Astrocyte (in vitro differentiated cells and primary cell): ENCODE measurements around the gene SPOCK2.

Experiments
- EZH2 ChIP-seq: IDR thresholded peaks from 2 replicates; pipeline ENCODE4 v1.6.1; 2012; ENCODE audit warnings: mild to moderate bottlenecking, low read length, inconsistent platforms; ENCODE audit not compliant: insufficient read depth
- TF ChIP-seq, protein P1 (sequence below): IDR thresholded peaks from 2 replicates; pipeline ENCODE4 v1.5.1; 2011; ENCODE audit warnings: low read depth, mild to moderate bottlenecking, inconsistent platforms, low read length, moderate library complexity; ENCODE audit not compliant: insufficient read depth

DNA sequence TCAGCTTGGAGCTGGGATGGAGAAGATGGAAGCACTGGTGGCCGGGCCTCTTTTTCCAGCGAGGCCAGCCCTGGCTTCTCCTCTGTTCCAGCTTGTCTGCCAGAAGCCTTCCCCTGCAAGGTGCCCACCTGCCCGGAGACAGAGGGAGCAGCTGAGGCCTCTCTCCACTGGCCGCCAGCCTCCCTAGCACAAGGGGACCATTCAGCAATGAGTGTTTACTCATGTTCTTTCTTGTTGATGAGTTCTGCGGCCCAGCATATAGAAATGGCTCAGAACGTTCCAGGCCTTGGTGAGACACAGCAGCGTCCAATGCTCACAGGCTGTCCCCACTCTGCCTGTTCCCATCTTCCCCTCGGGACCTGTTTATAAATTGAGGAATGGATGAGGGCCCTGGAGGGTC, 76.9 kb downstream of the SPOCK2 start:
- TF ChIP-seq EZH2 = no peak
- TF ChIP-seq, protein P1, sequence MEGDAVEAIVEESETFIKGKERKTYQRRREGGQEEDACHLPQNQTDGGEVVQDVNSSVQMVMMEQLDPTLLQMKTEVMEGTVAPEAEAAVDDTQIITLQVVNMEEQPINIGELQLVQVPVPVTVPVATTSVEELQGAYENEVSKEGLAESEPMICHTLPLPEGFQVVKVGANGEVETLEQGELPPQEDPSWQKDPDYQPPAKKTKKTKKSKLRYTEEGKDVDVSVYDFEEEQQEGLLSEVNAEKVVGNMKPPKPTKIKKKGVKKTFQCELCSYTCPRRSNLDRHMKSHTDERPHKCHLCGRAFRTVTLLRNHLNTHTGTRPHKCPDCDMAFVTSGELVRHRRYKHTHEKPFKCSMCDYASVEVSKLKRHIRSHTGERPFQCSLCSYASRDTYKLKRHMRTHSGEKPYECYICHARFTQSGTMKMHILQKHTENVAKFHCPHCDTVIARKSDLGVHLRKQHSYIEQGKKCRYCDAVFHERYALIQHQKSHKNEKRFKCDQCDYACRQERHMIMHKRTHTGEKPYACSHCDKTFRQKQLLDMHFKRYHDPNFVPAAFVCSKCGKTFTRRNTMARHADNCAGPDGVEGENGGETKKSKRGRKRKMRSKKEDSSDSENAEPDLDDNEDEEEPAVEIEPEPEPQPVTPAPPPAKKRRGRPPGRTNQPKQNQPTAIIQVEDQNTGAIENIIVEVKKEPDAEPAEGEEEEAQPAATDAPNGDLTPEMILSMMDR = no peak
